ENCODE measurements around the gene MRPL4.
"Not testable (repeated sequence)": the region's sequence is repeated elsewhere in the genome, so short reads cannot be mapped to it uniquely, and the experiment has no call there.

The MRPL4 gene

GRCh38 chr19:10230173-10230860, 21.7 kb upstream of the MRPL4 start:
- DNase-seq (ENCODE audit: low read depth) = peak; percentile 65

- peak; percentile 58 for DNase-seq (ENCODE audit: low read depth)
Observed at GRCh38 chr19:10230861-10231611, 21.0 kb upstream of the MRPL4 start, which contains the start of gene S1PR2. Gene S1PR2, minus strand, starts transcription at chr19:10231331. Its CDS starts 6,426 bp downstream, at chr19:10224905.

GRCh38 chr19:10231612-10232228, 20.3 kb upstream of the MRPL4 start:
- no peak for DNase-seq (ENCODE audit: low read depth)

GRCh38 chr19:10233946-10234345, 18.1 kb upstream of the MRPL4 start:
- DNase-seq (ENCODE audit: low read depth) = no peak

- no peak for DNase-seq (ENCODE audit: low read depth)
Observed at GRCh38 chr19:10235003-10235402, 17.0 kb upstream of the MRPL4 start.

- not testable (repeated sequence) for DNase-seq (ENCODE audit: low read depth)
Observed at GRCh38 chr19:10235409-10235808, 16.6 kb upstream of the MRPL4 start.

- DNase-seq (ENCODE audit: low read depth) = no peak
Observed at GRCh38 chr19:10237702-10238101, 14.3 kb upstream of the MRPL4 start.

GRCh38 chr19:10238172-10238783, 13.7 kb upstream of the MRPL4 start:
- DNase-seq (ENCODE audit: low read depth) = no peak

GRCh38 chr19:10241826-10242449, 10.1 kb upstream of the MRPL4 start:
- not testable (repeated sequence) for DNase-seq (ENCODE audit: low read depth)

GRCh38 chr19:10243606-10244005, 8.4 kb upstream of the MRPL4 start:
- DNase-seq (ENCODE audit: low read depth) = no peak

- DNase-seq (ENCODE audit: low read depth) = no peak
Observed at GRCh38 chr19:10245189-10245939, 6.7 kb upstream of the MRPL4 start.

GRCh38 chr19:10246511-10246910, 5.5 kb upstream of the MRPL4 start:
- no peak for DNase-seq (ENCODE audit: low read depth)

- DNase-seq (ENCODE audit: low read depth) = no peak
Observed at GRCh38 chr19:10252707-10253106, 693 bp downstream of the MRPL4 start.

- DNase-seq (ENCODE audit: low read depth) = no peak
Observed at GRCh38 chr19:10254244-10254643, 2.2 kb downstream of the MRPL4 start.

- DNase-seq (ENCODE audit: low read depth) = no peak
Observed at GRCh38 chr19:10255358-10255757, 3.3 kb downstream of the MRPL4 start.

GRCh38 chr19:10256551-10256950, 4.5 kb downstream of the MRPL4 start:
- no peak for DNase-seq (ENCODE audit: low read depth)

GRCh38 chr19:10256970-10257615, 5.1 kb downstream of the MRPL4 start:
- DNase-seq (ENCODE audit: low read depth) = no peak

GRCh38 chr19:10258080-10258710, 6.2 kb downstream of the MRPL4 start:
- no peak for DNase-seq (ENCODE audit: low read depth)

- peak; percentile 74 for DNase-seq (ENCODE audit: low read depth)
Observed at GRCh38 chr19:10259162-10259905, 7.3 kb downstream of the MRPL4 start.

GRCh38 chr19:10260141-10260584, 8.1 kb downstream of the MRPL4 start:
- DNase-seq (ENCODE audit: low read depth) = no peak
